ENCODE measurements around the gene UBE2H.

Gene UBE2H

GRCh38 chr7:129816742-129817141, 136.0 kb downstream of the UBE2H start:
- H3K9ac ChIP-seq (ENCODE audit: low read length) = no peak overlapping the region
- H3K4me3 ChIP-seq (ENCODE audit: insufficient read depth in 1 of 2, low read depth in 1 of 2, low read length in 2 of 2) = no peak overlapping the region
- H3K14ac ChIP-seq (ENCODE audit: low read length in 2 of 2) = no peak overlapping the region
- H4K8ac ChIP-seq (ENCODE audit: low read length) = no peak overlapping the region
- no peak overlapping the region for H2BK5ac ChIP-seq (ENCODE audit: low read depth, low read length, poor library complexity, severe bottlenecking)
- no peak overlapping the region for H3K18ac ChIP-seq (ENCODE audit: low read depth in 1 of 2, low read length in 2 of 2)
- no peaks in the 10 kb centered on the region for H3K79me1 ChIP-seq (replicated peaks; ENCODE audit: low read length, poor library complexity, severe bottlenecking)
- no peaks in the 10 kb centered on the region for H3K27me3 ChIP-seq (ENCODE audit: control insufficient read depth in 1 of 2, insufficient read depth in 1 of 2, low read length in 2 of 2)
- no peak overlapping the region for H2AFZ ChIP-seq (ENCODE audit: low read depth, low read length)
- H3K4me1 ChIP-seq (ENCODE audit: control insufficient read depth, insufficient read depth, low read depth, low read length) = no peaks in the 10 kb centered on the region
- DNase-seq = no peak
- H2BK15ac ChIP-seq (ENCODE audit: low read depth, poor library complexity, severe bottlenecking) = no peak overlapping the region
- H4K91ac ChIP-seq (ENCODE audit: low read length) = no peak overlapping the region
- H3K27ac ChIP-seq (ENCODE audit: low read length, poor library complexity, severe bottlenecking) = no peak overlapping the region
- peaks cover 11% of the 10 kb centered on the region for H3K9me3 ChIP-seq (ENCODE audit: control insufficient read depth, low read length)
- no peak overlapping the region for H2AK5ac ChIP-seq (ENCODE audit: low read length, severe bottlenecking)
- H2BK120ac ChIP-seq (ENCODE audit: low read depth, low read length) = no peak overlapping the region
- H3K36me3 ChIP-seq (ENCODE audit: control insufficient read depth in 1 of 2, insufficient read depth in 2 of 2, low read depth in 1 of 2, low read length in 2 of 2) = peaks cover 0 to 40% of the 10 kb centered on the region in 2 experiments
- WGBS = 100% methylated on average over 3 of the region's 3 CpGs
- no peak overlapping the region for H2BK12ac ChIP-seq (ENCODE audit: low read length in 2 of 2)
- H3K23ac ChIP-seq (ENCODE audit: low read length in 2 of 2) = no peak overlapping the region
- H3K4ac ChIP-seq (ENCODE audit: low read depth in 1 of 2, low read length in 2 of 2) = no peak overlapping the region
- H3K4me2 ChIP-seq (ENCODE audit: low read length, poor library complexity, severe bottlenecking) = no peak overlapping the region

GRCh38 chr7:129807863-129808262, 144.9 kb downstream of the UBE2H start:
- Histone ChIP-seq H3K4me2 (ENCODE audit: low read length, poor library complexity, severe bottlenecking) (no peak overlapping the region), H2BK15ac (ENCODE audit: low read depth, poor library complexity, severe bottlenecking) (no peak overlapping the region), H3K79me1 (replicated peaks; ENCODE audit: low read length, poor library complexity, severe bottlenecking) (no peaks in the 10 kb centered on the region), H3K36me3 (ENCODE audit: control insufficient read depth in 1 of 2, insufficient read depth in 2 of 2, low read depth in 1 of 2, low read length in 2 of 2) (peaks cover 0 to 26% of the 10 kb centered on the region in 2 experiments), H3K27me3 (ENCODE audit: control insufficient read depth in 1 of 2, insufficient read depth in 1 of 2, low read length in 2 of 2) (peaks cover 3 to 6% of the 10 kb centered on the region in 2 experiments), H3K23ac (ENCODE audit: low read length in 2 of 2) (no peak overlapping the region), H4K8ac (ENCODE audit: low read length) (no peak overlapping the region), H3K27ac (ENCODE audit: low read length, poor library complexity, severe bottlenecking) (no peak overlapping the region), H2AK5ac (ENCODE audit: low read length, severe bottlenecking) (no peak overlapping the region), H3K9me3 (ENCODE audit: control insufficient read depth, low read length) (no peaks in the 10 kb centered on the region), H4K91ac (ENCODE audit: low read length) (no peak overlapping the region), H3K4ac (ENCODE audit: low read depth in 1 of 2, low read length in 2 of 2) (no peak overlapping the region), H3K14ac (ENCODE audit: low read length in 2 of 2) (peak overlapping the region in 1 of 2 experiments; percentile 15), H3K18ac (ENCODE audit: low read depth in 1 of 2, low read length in 2 of 2) (no peak overlapping the region), H3K4me3 (ENCODE audit: insufficient read depth in 1 of 2, low read depth in 1 of 2, low read length in 2 of 2) (no peak overlapping the region), H3K4me1 (ENCODE audit: control insufficient read depth, insufficient read depth, low read depth, low read length) (peaks cover 1% of the 10 kb centered on the region), H3K9ac (ENCODE audit: low read length) (no peak overlapping the region), H2BK12ac (ENCODE audit: low read length in 2 of 2) (no peak overlapping the region), H2AFZ (ENCODE audit: low read depth, low read length) (peak overlapping the region; percentile 23), H2BK120ac (ENCODE audit: low read depth, low read length) (no peak overlapping the region), H2BK5ac (ENCODE audit: low read depth, low read length, poor library complexity, severe bottlenecking) (no peak overlapping the region)
- DNase-seq = no peak
- WGBS = 100% methylated on average over 2 of the region's 3 CpGs

DNA sequence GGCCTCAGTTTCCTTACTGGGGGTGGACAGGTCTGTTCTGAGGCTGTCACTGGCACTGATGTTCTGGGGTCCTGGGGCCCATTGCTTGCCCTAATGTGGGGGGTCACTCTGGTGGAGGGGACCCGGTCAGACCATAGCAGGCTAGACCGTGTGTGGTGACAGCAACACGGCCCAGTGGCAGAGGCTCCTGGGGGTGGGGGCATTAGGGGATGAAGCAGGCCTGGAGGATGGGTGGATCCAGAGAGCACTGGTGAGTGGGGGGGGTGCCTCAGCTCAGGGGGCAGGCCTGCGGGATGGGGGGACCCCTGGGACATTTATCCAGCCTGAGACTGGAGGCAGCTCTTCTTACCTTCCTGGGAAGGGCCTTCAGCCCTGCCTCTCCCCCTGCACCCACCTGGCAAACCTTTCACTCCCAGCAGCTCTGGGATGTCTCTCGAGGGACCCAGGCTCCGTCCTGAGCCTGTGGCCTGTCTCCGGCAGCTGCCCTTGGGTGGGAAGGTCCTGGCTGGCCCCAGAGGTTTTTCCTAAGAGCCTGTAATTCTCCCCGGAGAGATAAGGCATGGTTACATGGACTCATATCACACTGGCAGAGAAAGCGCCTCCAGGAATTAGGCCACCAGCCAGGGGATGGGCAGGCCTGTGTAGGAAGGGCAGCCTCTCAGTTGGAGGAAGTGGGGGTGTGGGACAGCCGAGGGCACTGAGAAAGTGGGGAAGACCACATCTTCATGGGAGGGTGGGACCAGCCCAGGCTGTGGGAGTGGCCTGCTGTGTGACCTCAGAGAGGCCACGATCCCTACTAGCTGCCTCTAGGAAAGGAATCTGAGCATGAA, 147.7 kb downstream of the UBE2H start:
- H3K36me3 ChIP-seq (ENCODE audit: control insufficient read depth in 1 of 2, insufficient read depth in 2 of 2, low read depth in 1 of 2, low read length in 2 of 2) = peaks cover 0 to 20% of the 10 kb centered on the region in 2 experiments
- H3K9me3 ChIP-seq (ENCODE audit: control insufficient read depth, low read length) = no peaks in the 10 kb centered on the region
- H3K14ac ChIP-seq (ENCODE audit: low read length in 2 of 2) = no peak overlapping the region
- H2BK120ac ChIP-seq (ENCODE audit: low read depth, low read length) = no peak overlapping the region
- no peak overlapping the region for H2AK5ac ChIP-seq (ENCODE audit: low read length, severe bottlenecking)
- no peak overlapping the region for H3K4ac ChIP-seq (ENCODE audit: low read depth in 1 of 2, low read length in 2 of 2)
- H3K27ac ChIP-seq (ENCODE audit: low read length, poor library complexity, severe bottlenecking) = no peak overlapping the region
- H3K4me3 ChIP-seq (ENCODE audit: insufficient read depth in 1 of 2, low read depth in 1 of 2, low read length in 2 of 2) = no peak overlapping the region
- no peaks in the 10 kb centered on the region for H3K79me1 ChIP-seq (replicated peaks; ENCODE audit: low read length, poor library complexity, severe bottlenecking)
- H3K27me3 ChIP-seq (ENCODE audit: control insufficient read depth in 1 of 2, insufficient read depth in 1 of 2, low read length in 2 of 2) = peaks cover 7 to 32% of the 10 kb centered on the region in 2 experiments
- no peak overlapping the region for H2BK15ac ChIP-seq (ENCODE audit: low read depth, poor library complexity, severe bottlenecking)
- H3K9ac ChIP-seq (ENCODE audit: low read length) = no peak overlapping the region
- H3K23ac ChIP-seq (ENCODE audit: low read length in 2 of 2) = peak overlapping the region in 1 of 2 experiments; percentile 68
- H4K91ac ChIP-seq (ENCODE audit: low read length) = no peak overlapping the region
- H3K4me1 ChIP-seq (ENCODE audit: control insufficient read depth, insufficient read depth, low read depth, low read length) = peaks cover 1% of the 10 kb centered on the region
- H3K4me2 ChIP-seq (ENCODE audit: low read length, poor library complexity, severe bottlenecking) = no peak overlapping the region
- H2AFZ ChIP-seq (ENCODE audit: low read depth, low read length) = no peak overlapping the region
- WGBS = 88% methylated on average over 10 of the region's 11 CpGs
- H3K18ac ChIP-seq (ENCODE audit: low read depth in 1 of 2, low read length in 2 of 2) = no peak overlapping the region
- H4K8ac ChIP-seq (ENCODE audit: low read length) = no peak overlapping the region
- no peak for DNase-seq
- H2BK12ac ChIP-seq (ENCODE audit: low read length in 2 of 2) = no peak overlapping the region
- H2BK5ac ChIP-seq (ENCODE audit: low read depth, low read length, poor library complexity, severe bottlenecking) = no peak overlapping the region

DNA sequence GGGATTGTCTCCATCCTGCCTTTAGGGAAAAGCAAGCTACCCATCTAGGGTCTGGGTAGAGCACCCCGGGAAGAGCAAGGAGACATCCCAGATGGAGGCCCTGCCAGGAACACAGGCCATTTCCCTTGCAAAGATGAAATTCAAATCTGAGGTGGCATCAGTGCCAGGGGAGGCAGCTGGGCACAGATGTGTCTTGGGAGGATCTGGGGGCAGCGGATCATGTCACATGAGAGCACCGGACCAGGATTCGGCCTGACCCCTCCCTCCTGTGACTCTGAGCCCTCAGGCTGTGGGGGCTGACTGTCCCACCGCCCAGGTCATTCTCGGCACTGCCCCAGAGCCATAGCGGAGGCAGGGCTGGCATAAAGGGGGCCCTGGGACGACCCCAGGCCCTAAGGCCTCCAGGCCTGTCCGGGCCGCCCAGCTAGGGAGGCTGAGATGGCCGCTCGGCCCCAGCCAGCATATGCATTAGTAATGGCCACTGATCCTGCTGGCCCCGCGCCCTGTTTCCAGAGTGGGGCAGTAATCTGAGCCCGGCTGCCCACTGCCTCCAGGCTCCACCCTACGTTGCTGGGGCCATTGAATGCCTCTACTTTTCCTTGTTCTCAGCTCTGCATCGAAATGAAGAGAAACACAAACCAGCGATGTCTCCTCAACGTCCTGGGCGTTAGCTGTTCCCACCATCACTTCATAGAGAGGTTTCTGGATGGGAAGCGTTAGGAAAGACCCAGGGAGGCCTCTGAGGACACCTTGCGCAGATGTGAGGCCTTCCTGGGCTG, 148.5 kb downstream of the UBE2H start:
- H2AFZ ChIP-seq (ENCODE audit: low read depth, low read length) = no peak overlapping the region
- H3K14ac ChIP-seq (ENCODE audit: low read length in 2 of 2) = no peak overlapping the region
- no peak overlapping the region for H2AK5ac ChIP-seq (ENCODE audit: low read length, severe bottlenecking)
- DNase-seq = no peak
- H3K18ac ChIP-seq (ENCODE audit: low read depth in 1 of 2, low read length in 2 of 2) = no peak overlapping the region
- no peak overlapping the region for H3K4me2 ChIP-seq (ENCODE audit: low read length, poor library complexity, severe bottlenecking)
- no peak overlapping the region for H2BK12ac ChIP-seq (ENCODE audit: low read length in 2 of 2)
- no peak overlapping the region for H3K4ac ChIP-seq (ENCODE audit: low read depth in 1 of 2, low read length in 2 of 2)
- H4K91ac ChIP-seq (ENCODE audit: low read length) = no peak overlapping the region
- WGBS = 94% methylated on average over 22 of the region's 22 CpGs
- no peak overlapping the region for H2BK120ac ChIP-seq (ENCODE audit: low read depth, low read length)
- no peak overlapping the region for H2BK5ac ChIP-seq (ENCODE audit: low read depth, low read length, poor library complexity, severe bottlenecking)
- no peak overlapping the region for H4K8ac ChIP-seq (ENCODE audit: low read length)
- no peak overlapping the region for H3K27ac ChIP-seq (ENCODE audit: low read length, poor library complexity, severe bottlenecking)
- no peak overlapping the region for H3K4me3 ChIP-seq (ENCODE audit: insufficient read depth in 1 of 2, low read depth in 1 of 2, low read length in 2 of 2)
- no peak overlapping the region for H3K9ac ChIP-seq (ENCODE audit: low read length)
- H3K4me1 ChIP-seq (ENCODE audit: control insufficient read depth, insufficient read depth, low read depth, low read length) = peaks cover 1% of the 10 kb centered on the region
- H2BK15ac ChIP-seq (ENCODE audit: low read depth, poor library complexity, severe bottlenecking) = no peak overlapping the region
- H3K9me3 ChIP-seq (ENCODE audit: control insufficient read depth, low read length) = no peaks in the 10 kb centered on the region
- peaks cover 0 to 20% of the 10 kb centered on the region in 2 experiments for H3K36me3 ChIP-seq (ENCODE audit: control insufficient read depth in 1 of 2, insufficient read depth in 2 of 2, low read depth in 1 of 2, low read length in 2 of 2)
- H3K79me1 ChIP-seq (replicated peaks; ENCODE audit: low read length, poor library complexity, severe bottlenecking) = no peaks in the 10 kb centered on the region
- peaks cover 14 to 36% of the 10 kb centered on the region in 2 experiments for H3K27me3 ChIP-seq (ENCODE audit: control insufficient read depth in 1 of 2, insufficient read depth in 1 of 2, low read length in 2 of 2)
- H3K23ac ChIP-seq (ENCODE audit: low read length in 2 of 2) = no peak overlapping the region

Measured in mesenchymal stem cell (in vitro differentiated cells and primary cell).